ENCODE measurements around the gene CALML6.

The CALML6 gene

DNA sequence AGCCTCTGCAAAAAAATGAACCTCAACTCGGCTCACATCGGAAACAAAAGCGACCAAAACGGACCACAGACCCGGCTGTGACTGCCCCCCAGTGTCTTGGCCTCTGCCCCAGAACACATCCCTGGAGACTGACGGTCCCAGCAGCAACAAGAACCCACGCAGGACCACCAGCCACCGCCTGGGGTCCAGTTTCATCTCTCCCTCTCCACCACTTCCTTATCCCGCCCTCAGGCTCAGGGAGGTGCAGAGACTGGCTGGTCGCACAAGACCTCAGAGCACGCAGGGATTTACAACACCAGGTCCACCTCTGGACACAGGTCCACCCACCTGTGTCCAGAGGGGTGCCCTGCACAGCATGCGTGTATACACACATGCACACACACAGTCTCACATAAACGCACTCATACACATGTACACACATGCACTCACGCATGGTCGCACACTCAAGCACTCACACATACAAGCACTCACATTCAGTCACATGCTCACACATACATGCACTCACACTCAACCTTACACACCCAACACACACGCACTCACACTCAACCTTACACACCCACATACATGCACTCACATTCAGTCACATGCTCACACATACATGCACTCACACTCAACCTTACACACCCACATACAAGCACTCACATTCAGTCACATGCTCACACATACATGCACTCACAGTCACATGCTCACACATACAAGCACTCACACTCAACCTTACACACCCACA lies 22.7 kb downstream of the CALML6 start:
- Histone ChIP-seq H3K9me3 (replicated peaks; ENCODE audit: insufficient read depth, low read length) (no peaks in the 10 kb centered on the region), H3K4me2 (ENCODE audit: low read depth, low read length) (no peak overlapping the region), H3K9me2 (replicated peaks; ENCODE audit: insufficient read depth, low read length) (no peaks in the 10 kb centered on the region), H3K79me2 (ENCODE audit: low read length) (no peaks in the 10 kb centered on the region), H3K36me3 (replicated peaks; ENCODE audit: insufficient read depth, low read length) (no peaks in the 10 kb centered on the region), H3K9ac (ENCODE audit: low read length) (no peak overlapping the region), H3F3A (ENCODE audit: insufficient read depth, low read length) (no peaks in the 10 kb centered on the region), H3K4me3 (ENCODE audit: low read length) (no peak overlapping the region), H3K27ac (ENCODE audit: low read length) (no peak overlapping the region), H4K20me1 (ENCODE audit: insufficient read depth, low read length) (no peaks in the 10 kb centered on the region), H3K27me3 (replicated peaks; ENCODE audit: insufficient read depth, low read length) (peaks cover 82% of the 10 kb centered on the region), H3K4me1 (ENCODE audit: low read length) (no peaks in the 10 kb centered on the region), H2AFZ (ENCODE audit: low read length) (no peak overlapping the region)
- DNase-seq, result no peak
- TF ChIP-seq EZH2phosphoT487 (IDR thresholded peaks at IDR 0.05; ENCODE audit: low read length), result no peak
- TF ChIP-seq, protein P1, sequence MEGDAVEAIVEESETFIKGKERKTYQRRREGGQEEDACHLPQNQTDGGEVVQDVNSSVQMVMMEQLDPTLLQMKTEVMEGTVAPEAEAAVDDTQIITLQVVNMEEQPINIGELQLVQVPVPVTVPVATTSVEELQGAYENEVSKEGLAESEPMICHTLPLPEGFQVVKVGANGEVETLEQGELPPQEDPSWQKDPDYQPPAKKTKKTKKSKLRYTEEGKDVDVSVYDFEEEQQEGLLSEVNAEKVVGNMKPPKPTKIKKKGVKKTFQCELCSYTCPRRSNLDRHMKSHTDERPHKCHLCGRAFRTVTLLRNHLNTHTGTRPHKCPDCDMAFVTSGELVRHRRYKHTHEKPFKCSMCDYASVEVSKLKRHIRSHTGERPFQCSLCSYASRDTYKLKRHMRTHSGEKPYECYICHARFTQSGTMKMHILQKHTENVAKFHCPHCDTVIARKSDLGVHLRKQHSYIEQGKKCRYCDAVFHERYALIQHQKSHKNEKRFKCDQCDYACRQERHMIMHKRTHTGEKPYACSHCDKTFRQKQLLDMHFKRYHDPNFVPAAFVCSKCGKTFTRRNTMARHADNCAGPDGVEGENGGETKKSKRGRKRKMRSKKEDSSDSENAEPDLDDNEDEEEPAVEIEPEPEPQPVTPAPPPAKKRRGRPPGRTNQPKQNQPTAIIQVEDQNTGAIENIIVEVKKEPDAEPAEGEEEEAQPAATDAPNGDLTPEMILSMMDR (IDR thresholded peaks at IDR 0.05; ENCODE audit: low read length), result no peak
- no peak for TF ChIP-seq EZH2 (optimal IDR thresholded peaks at IDR 0.05; ENCODE audit: low read depth, low read length)

DNA sequence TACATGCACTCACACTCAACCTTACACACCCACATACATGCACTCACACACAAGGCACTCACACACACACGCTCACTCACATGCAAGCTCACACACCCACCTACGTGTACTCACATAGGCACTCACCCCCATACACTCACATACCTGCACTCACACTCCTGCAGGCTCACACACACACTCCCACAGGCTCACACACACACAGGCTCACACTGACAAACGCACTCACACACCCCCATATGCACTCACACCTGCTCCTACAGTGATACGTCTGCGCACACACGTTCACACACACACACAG lies 23.2 kb downstream of the CALML6 start:
- Histone ChIP-seq H3K9ac (ENCODE audit: low read length) (no peak overlapping the region), H2AFZ (ENCODE audit: low read length) (no peak overlapping the region), H3K9me2 (replicated peaks; ENCODE audit: insufficient read depth, low read length) (no peaks in the 10 kb centered on the region), H3K27me3 (replicated peaks; ENCODE audit: insufficient read depth, low read length) (peaks cover 84% of the 10 kb centered on the region), H3F3A (ENCODE audit: insufficient read depth, low read length) (no peaks in the 10 kb centered on the region), H3K36me3 (replicated peaks; ENCODE audit: insufficient read depth, low read length) (no peaks in the 10 kb centered on the region), H3K9me3 (replicated peaks; ENCODE audit: insufficient read depth, low read length) (no peaks in the 10 kb centered on the region), H3K27ac (ENCODE audit: low read length) (no peak overlapping the region), H3K4me3 (ENCODE audit: low read length) (no peak overlapping the region), H3K4me2 (ENCODE audit: low read depth, low read length) (no peak overlapping the region), H3K4me1 (ENCODE audit: low read length) (no peaks in the 10 kb centered on the region), H4K20me1 (ENCODE audit: insufficient read depth, low read length) (no peaks in the 10 kb centered on the region), H3K79me2 (ENCODE audit: low read length) (no peaks in the 10 kb centered on the region)
- TF ChIP-seq EZH2 (optimal IDR thresholded peaks at IDR 0.05; ENCODE audit: low read depth, low read length), result no peak
- TF ChIP-seq, protein P1 (IDR thresholded peaks at IDR 0.05; ENCODE audit: low read length), result no peak
- TF ChIP-seq EZH2phosphoT487 (IDR thresholded peaks at IDR 0.05; ENCODE audit: low read length), result no peak
- no peak for DNase-seq

DNA sequence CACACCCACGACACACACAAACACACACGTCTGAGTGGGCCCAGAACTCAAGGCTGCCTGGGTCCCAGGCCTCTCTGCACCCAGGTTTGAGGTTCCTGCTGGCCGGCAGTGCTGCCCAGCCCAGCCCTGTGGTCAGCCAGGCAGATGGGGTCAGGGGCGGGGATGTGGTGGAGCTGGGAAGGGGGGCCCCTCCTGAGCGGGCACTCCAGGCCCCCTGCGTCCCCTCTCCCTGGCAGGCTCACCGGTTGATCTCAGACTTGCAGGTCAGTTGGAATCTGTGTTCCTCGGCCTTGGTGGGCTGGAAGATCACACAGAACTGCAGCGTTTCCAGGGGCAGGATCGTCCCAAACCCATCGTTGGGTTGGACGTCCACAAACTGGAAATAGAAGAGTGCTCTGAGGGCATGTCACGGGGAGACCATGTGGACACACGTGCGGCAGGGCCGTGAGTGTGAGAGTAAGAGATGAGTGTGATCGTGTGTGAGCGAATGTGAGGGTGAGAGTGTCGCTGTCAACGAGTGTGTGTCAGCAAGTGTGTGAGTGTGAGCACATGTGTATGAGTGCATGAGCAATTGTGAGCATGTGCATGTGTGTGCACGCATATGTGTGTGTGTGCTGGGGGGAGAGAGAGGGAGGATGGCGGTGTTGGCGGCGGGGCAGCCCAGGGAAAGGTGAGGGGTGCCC lies 23.7 kb downstream of the CALML6 start:
- no peaks in the 10 kb centered on the region for H3K9me2 ChIP-seq (replicated peaks; ENCODE audit: insufficient read depth, low read length)
- H3K4me2 ChIP-seq (ENCODE audit: low read depth, low read length), result no peak overlapping the region
- no peaks in the 10 kb centered on the region for H3K36me3 ChIP-seq (replicated peaks; ENCODE audit: insufficient read depth, low read length)
- H3K4me3 ChIP-seq (ENCODE audit: low read length), result no peak overlapping the region
- H3K79me2 ChIP-seq (ENCODE audit: low read length), result no peaks in the 10 kb centered on the region
- peaks cover 84% of the 10 kb centered on the region for H3K27me3 ChIP-seq (replicated peaks; ENCODE audit: insufficient read depth, low read length)
- H3K4me1 ChIP-seq (ENCODE audit: low read length), result no peaks in the 10 kb centered on the region
- H3K9me3 ChIP-seq (replicated peaks; ENCODE audit: insufficient read depth, low read length), result no peaks in the 10 kb centered on the region
- H2AFZ ChIP-seq (ENCODE audit: low read length), result no peak overlapping the region
- TF ChIP-seq EZH2phosphoT487 (IDR thresholded peaks at IDR 0.05; ENCODE audit: low read length) (no peak), EZH2 (optimal IDR thresholded peaks at IDR 0.05; ENCODE audit: low read depth, low read length) (no peak)
- TF ChIP-seq, protein P1 (IDR thresholded peaks at IDR 0.05; ENCODE audit: low read length), result no peak
- no peaks in the 10 kb centered on the region for H3F3A ChIP-seq (ENCODE audit: insufficient read depth, low read length)
- H3K27ac ChIP-seq (ENCODE audit: low read length), result no peak overlapping the region
- no peak for DNase-seq
- no peaks in the 10 kb centered on the region for H4K20me1 ChIP-seq (ENCODE audit: insufficient read depth, low read length)
- H3K9ac ChIP-seq (ENCODE audit: low read length), result no peak overlapping the region

Data from MM.1S (cell line).